ENCODE data around the gene UNC93B1. TPM values are rescaled to one million over a fixed set of nuclear protein-coding genes. Genes with fewer than 3 reads are reported as not detected.

UNC93B1 gene
- total and polyA plus RNA-seq, 2 donors: 10.3 to 30.8 TPM

DNA sequence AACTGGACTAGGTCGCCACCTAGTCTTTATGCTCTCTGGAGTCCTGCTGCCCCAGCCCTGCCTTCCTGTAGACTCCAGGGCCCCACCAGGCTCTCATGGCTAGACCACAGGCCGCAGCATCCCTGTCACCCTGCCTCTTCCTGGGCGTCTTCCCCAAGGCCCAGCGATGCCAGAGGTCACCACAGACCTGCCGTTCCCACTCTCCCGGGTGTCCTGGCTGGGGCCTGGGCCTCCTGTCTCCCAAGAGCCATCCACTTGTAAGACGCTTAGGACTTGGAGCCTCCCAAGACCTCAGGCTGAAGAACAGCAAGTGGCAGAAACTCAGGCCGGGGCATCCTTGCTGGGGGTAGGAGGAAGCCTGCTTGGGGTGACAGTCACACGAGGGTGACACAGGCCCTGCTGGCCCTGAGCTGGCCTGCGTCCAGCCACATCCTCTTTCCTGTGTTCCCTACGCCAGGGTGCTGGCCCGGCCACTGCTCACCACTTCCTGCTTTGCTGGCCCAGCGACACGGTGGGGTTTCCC lies 32.9 kb upstream of the UNC93B1 start:
- 57% methylated on average over 14 of the region's 14 CpGs for WGBS
- DNase-seq (ENCODE audit: low read depth in 6 of 9, low spot score in 9 of 9): no peak
- Histone ChIP-seq H3K36me3 (ENCODE audit: control insufficient read depth in 2 of 2, insufficient read depth in 2 of 2, low read length in 1 of 2) (peaks cover 21 to 38% of the 10 kb centered on the region in 2 donors), H3K9me3 (ENCODE audit: control insufficient read depth in 2 of 2, insufficient read depth in 1 of 2, low read length in 1 of 2) (peaks cover 0 to 4% of the 10 kb centered on the region in 2 donors), H3K27me3 (ENCODE audit: control insufficient read depth in 2 of 2, insufficient read depth in 1 of 2, low read length in 1 of 2) (no peaks in the 10 kb centered on the region), H3K27ac (ENCODE audit: low read depth in 1 of 2, low read length in 1 of 2) (peak overlapping the region; percentile 43 to 66), H3K4me3 (ENCODE audit: low read length in 2 of 2) (no peak overlapping the region), H3K4me1 (ENCODE audit: control insufficient read depth in 2 of 2, insufficient read depth in 2 of 2, low read length in 2 of 2) (peaks cover 21 to 52% of the 10 kb centered on the region in 2 donors)

DNA sequence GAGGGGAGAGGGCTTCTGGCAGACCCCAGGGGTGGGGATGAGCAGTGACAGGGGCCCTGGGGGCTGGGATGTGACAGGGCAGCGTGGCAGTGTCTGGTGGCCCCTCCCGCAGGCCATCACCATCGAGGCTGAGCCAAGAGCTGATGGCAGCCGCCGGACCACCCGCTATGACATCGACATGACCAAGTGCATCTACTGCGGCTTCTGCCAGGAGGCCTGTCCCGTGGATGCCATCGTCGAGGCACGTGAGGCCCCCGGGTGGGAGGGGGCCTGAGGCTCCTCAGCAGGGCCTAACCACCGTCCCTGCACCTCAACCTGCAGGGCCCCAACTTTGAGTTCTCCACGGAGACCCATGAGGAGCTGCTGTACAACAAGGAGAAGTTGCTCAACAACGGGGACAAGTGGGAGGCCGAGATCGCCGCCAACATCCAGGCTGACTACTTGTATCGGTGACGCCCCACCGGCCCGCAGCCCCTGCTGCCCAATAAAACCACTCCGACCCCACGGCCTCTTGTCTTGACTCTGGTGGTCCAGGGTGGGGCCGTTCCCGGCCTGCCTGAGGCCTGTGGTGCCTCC lies 32.3 kb upstream of the UNC93B1 start:
- H3K27ac ChIP-seq (ENCODE audit: low read depth in 1 of 2, low read length in 1 of 2): peak overlapping the region in 1 of 2 donors; percentile 66
- no peak overlapping the region for H3K4me3 ChIP-seq (ENCODE audit: low read length in 2 of 2)
- no peaks in the 10 kb centered on the region for H3K27me3 ChIP-seq (ENCODE audit: control insufficient read depth in 2 of 2, insufficient read depth in 1 of 2, low read length in 1 of 2)
- H3K4me1 ChIP-seq (ENCODE audit: control insufficient read depth in 2 of 2, insufficient read depth in 2 of 2, low read length in 2 of 2): peaks cover 27 to 52% of the 10 kb centered on the region in 2 donors
- H3K9me3 ChIP-seq (ENCODE audit: control insufficient read depth in 2 of 2, insufficient read depth in 1 of 2, low read length in 1 of 2): peaks cover 0 to 4% of the 10 kb centered on the region in 2 donors
- WGBS: 91% methylated on average over 27 of the region's 27 CpGs
- peaks cover 18 to 34% of the 10 kb centered on the region in 2 donors for H3K36me3 ChIP-seq (ENCODE audit: control insufficient read depth in 2 of 2, insufficient read depth in 2 of 2, low read length in 1 of 2)
- no peak for DNase-seq (ENCODE audit: low read depth in 6 of 9, low spot score in 9 of 9)

DNA sequence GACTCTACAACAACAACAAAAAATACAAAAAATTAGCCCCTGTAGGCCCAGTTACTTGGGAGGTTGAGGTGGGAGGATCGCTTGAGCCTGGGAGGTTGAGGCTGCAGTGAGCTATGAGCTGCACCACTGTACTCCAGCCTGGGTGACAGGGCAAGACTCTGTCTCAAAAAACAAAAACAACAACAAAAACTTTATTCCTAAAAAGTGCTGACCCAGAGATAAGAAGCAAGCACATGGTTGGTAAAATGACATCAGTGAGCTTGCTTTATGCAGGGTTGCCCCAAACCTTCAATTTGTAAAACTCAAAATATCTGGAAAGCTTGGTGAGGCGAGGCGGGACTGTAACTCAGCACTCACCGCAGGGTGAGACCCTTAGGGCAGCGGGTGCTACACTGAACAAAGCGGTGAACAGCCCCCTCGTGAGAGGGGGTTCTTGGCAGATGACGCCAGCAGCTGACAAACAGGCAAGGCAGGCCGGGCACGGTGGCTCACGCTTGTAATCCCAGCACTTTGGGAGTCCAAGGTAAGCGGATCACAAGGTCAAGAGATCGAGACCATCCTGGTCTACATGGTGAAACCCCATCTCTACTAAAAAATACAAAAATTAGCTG lies 31.5 kb upstream of the UNC93B1 start:
- Histone ChIP-seq H3K4me3 (ENCODE audit: low read length in 2 of 2) (no peak overlapping the region), H3K36me3 (ENCODE audit: control insufficient read depth in 2 of 2, insufficient read depth in 2 of 2, low read length in 1 of 2) (peaks cover 17 to 34% of the 10 kb centered on the region in 2 donors), H3K9me3 (ENCODE audit: control insufficient read depth in 2 of 2, insufficient read depth in 1 of 2, low read length in 1 of 2) (peaks cover 0 to 7% of the 10 kb centered on the region in 2 donors), H3K27ac (ENCODE audit: low read depth in 1 of 2, low read length in 1 of 2) (no peak overlapping the region), H3K27me3 (ENCODE audit: control insufficient read depth in 2 of 2, insufficient read depth in 1 of 2, low read length in 1 of 2) (no peaks in the 10 kb centered on the region), H3K4me1 (ENCODE audit: control insufficient read depth in 2 of 2, insufficient read depth in 2 of 2, low read length in 2 of 2) (peaks cover 28 to 47% of the 10 kb centered on the region in 2 donors)
- DNase-seq (ENCODE audit: low read depth in 6 of 9, low spot score in 9 of 9): no peak
- 94% methylated on average over 13 of the region's 13 CpGs for WGBS

DNA sequence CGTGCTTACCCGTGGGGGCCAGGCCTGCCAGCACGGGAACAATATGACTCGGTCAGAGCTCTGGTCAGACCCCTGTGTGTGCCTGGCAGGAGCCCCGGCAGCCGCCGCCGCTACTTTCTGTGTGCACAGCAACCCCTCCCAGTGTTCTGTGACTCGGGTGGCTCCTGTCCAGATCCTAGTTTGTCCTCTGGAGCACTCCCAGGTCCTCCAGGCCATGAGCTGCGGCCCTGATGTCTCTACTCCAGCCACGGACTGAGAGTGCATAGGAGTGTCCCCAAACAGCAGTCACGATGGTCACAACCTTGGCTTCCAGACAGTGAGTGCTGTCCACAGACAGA lies 29.8 kb upstream of the UNC93B1 start:
- peaks cover 17 to 34% of the 10 kb centered on the region in 2 donors for H3K36me3 ChIP-seq (ENCODE audit: control insufficient read depth in 2 of 2, insufficient read depth in 2 of 2, low read length in 1 of 2)
- 97% methylated on average over 12 of the region's 12 CpGs for WGBS
- peaks cover 19 to 42% of the 10 kb centered on the region in 2 donors for H3K4me1 ChIP-seq (ENCODE audit: control insufficient read depth in 2 of 2, insufficient read depth in 2 of 2, low read length in 2 of 2)
- peaks cover 0 to 11% of the 10 kb centered on the region in 2 donors for H3K9me3 ChIP-seq (ENCODE audit: control insufficient read depth in 2 of 2, insufficient read depth in 1 of 2, low read length in 1 of 2)
- no peaks in the 10 kb centered on the region for H3K27me3 ChIP-seq (ENCODE audit: control insufficient read depth in 2 of 2, insufficient read depth in 1 of 2, low read length in 1 of 2)
- no peak overlapping the region for H3K27ac ChIP-seq (ENCODE audit: low read depth in 1 of 2, low read length in 1 of 2)
- DNase-seq (ENCODE audit: low read depth in 6 of 9, low spot score in 9 of 9): no peak
- H3K4me3 ChIP-seq (ENCODE audit: low read length in 2 of 2): no peak overlapping the region

DNA sequence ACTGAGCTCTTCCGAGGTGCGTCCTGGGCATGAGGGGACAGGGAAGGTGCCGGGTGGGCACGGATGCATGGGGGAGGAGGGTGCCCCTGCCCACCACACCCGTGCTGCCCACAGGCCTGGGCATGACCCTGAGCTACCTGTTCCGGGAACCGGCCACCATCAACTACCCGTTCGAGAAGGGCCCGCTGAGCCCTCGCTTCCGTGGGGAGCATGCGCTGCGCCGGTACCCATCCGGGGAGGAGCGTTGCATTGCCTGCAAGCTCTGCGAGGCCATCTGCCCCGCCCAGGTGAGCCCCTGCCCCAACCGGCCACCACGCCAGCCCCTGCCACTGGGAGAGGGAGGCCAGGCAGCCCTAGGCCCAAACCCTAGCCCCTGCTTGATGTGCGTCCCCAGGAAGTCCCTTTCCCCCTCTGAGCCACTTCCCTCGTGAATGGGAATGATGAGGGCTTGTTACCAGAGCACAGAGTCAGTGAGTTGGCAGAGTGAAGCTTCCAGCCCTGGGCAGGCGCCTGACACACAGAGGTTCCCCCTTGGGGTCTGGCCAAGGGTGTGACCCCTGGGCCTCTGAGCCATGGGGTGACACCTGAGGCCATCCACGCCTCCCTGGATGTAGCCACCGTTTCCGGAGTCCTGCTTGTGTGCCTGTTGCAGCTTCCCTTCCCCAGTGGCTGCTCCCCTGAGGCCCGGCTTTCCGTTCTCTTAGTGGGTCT lies 29.3 kb upstream of the UNC93B1 start:
- WGBS: 97% methylated on average over 29 of the region's 29 CpGs
- no peak for DNase-seq (ENCODE audit: low read depth in 6 of 9, low spot score in 9 of 9)
- Histone ChIP-seq H3K27ac (ENCODE audit: low read depth in 1 of 2, low read length in 1 of 2) (no peak overlapping the region), H3K4me3 (ENCODE audit: low read length in 2 of 2) (no peak overlapping the region), H3K27me3 (ENCODE audit: control insufficient read depth in 2 of 2, insufficient read depth in 1 of 2, low read length in 1 of 2) (no peaks in the 10 kb centered on the region), H3K4me1 (ENCODE audit: control insufficient read depth in 2 of 2, insufficient read depth in 2 of 2, low read length in 2 of 2) (peaks cover 16 to 36% of the 10 kb centered on the region in 2 donors), H3K9me3 (ENCODE audit: control insufficient read depth in 2 of 2, insufficient read depth in 1 of 2, low read length in 1 of 2) (peaks cover 0 to 11% of the 10 kb centered on the region in 2 donors), H3K36me3 (ENCODE audit: control insufficient read depth in 2 of 2, insufficient read depth in 2 of 2, low read length in 1 of 2) (peaks cover 17 to 34% of the 10 kb centered on the region in 2 donors)

DNA sequence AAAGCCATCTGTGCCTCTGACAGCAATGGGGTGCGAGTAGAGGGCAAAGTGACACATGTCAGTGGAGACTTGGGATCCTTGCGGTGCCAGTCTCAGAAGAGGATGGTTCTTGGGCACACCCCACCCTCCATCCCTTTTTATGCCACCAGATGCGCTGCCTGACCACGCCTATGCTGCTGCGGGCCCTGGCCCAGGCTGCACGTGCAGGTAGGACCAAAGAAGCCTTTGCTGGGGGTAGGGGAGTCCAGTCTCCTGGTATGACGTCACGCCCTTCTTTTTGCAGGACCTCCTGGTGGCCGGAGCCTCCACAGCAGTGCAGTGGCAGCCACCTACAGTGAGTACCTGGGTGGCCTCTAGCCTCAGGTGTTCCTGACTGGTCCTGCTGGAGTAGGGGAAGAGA lies 28.1 kb upstream of the UNC93B1 start:
- no peak overlapping the region for H3K27ac ChIP-seq (ENCODE audit: low read depth in 1 of 2, low read length in 1 of 2)
- H3K27me3 ChIP-seq (ENCODE audit: control insufficient read depth in 2 of 2, insufficient read depth in 1 of 2, low read length in 1 of 2): no peaks in the 10 kb centered on the region
- DNase-seq (ENCODE audit: low read depth in 6 of 9, low spot score in 9 of 9): no peak
- H3K4me3 ChIP-seq (ENCODE audit: low read length in 2 of 2): no peak overlapping the region
- peaks cover 0 to 11% of the 10 kb centered on the region in 2 donors for H3K9me3 ChIP-seq (ENCODE audit: control insufficient read depth in 2 of 2, insufficient read depth in 1 of 2, low read length in 1 of 2)
- WGBS: 85% methylated on average over 9 of the region's 9 CpGs
- peaks cover 16 to 28% of the 10 kb centered on the region in 2 donors for H3K4me1 ChIP-seq (ENCODE audit: control insufficient read depth in 2 of 2, insufficient read depth in 2 of 2, low read length in 2 of 2)
- peaks cover 17 to 33% of the 10 kb centered on the region in 2 donors for H3K36me3 ChIP-seq (ENCODE audit: control insufficient read depth in 2 of 2, insufficient read depth in 2 of 2, low read length in 1 of 2)

DNA sequence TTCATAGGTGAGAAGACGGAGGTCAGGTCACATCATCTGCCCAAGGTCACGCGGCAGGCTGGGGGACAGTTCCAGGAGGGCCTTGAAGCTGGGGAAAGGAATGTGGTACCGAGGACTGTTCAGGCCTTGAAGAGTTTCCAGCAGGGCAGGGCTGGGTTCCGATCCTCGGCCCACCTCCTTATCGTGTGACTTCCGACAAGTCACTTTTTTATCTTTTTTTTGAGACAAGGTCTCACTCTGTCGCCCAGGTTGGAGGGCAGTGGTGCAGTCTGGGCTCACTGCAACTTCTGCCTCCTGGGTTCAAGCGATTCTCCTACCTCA lies 27.2 kb upstream of the UNC93B1 start:
- Histone ChIP-seq H3K4me1 (ENCODE audit: control insufficient read depth in 2 of 2, insufficient read depth in 2 of 2, low read length in 2 of 2) (peaks cover 16 to 27% of the 10 kb centered on the region in 2 donors), H3K27me3 (ENCODE audit: control insufficient read depth in 2 of 2, insufficient read depth in 1 of 2, low read length in 1 of 2) (no peaks in the 10 kb centered on the region), H3K9me3 (ENCODE audit: control insufficient read depth in 2 of 2, insufficient read depth in 1 of 2, low read length in 1 of 2) (peaks cover 0 to 11% of the 10 kb centered on the region in 2 donors), H3K36me3 (ENCODE audit: control insufficient read depth in 2 of 2, insufficient read depth in 2 of 2, low read length in 1 of 2) (peaks cover 17 to 24% of the 10 kb centered on the region in 2 donors), H3K4me3 (ENCODE audit: low read length in 2 of 2) (peak overlapping the region; percentile 79 to 89), H3K27ac (ENCODE audit: low read depth in 1 of 2, low read length in 1 of 2) (peak overlapping the region; percentile 80 to 90)
- no peak for DNase-seq (ENCODE audit: low read depth in 6 of 9, low spot score in 9 of 9)
- WGBS: 17% methylated on average over 10 of the region's 10 CpGs

DNA sequence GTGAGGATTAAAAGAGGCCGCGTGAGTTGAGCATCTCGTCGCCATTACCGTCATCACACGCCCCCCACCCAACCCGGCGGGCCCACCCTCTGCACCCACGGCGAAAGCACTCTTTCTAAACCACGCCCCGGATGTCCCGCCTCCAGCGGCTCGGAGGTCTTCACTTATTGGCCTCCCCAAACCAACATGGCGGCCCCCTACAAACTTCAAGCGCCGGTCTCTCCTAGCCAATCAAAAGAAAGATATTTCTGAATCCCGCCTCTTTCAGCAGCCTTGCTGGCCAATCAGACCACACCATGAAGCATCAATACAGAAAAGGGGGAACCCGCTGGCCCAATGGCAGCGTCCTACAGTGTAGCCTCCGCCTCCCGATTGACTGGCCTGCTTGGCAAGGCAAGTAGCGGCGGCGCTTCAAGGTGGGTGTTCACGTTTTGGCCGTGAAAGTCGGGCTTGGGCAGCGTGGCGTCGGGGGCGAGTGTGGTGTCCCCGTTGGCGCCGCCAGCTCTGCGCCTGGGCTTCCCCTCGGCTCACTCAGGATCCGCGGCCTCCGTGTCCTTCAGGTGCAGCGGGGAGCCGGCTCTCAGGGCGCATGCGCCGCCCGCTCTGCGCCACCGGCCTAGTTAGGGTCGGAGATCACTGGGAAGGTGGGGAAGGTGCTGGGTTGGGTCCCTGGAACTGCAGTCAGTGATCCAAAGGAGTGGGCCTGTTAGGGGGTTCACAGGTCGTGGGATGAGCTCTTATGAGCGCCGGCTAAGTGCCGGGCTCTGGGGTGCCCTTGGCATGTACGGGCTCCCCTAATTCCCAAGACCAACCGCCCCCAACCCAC lies 26.6 kb upstream of the UNC93B1 start, which contains the start of gene NDUFS8:
NDUFS8 (plus strand) TSS at position 364 of the 826 bp plus-strand sequence. CDS start 1,471 bp downstream, outside the sequence.
- Histone ChIP-seq H3K27me3 (ENCODE audit: control insufficient read depth in 2 of 2, insufficient read depth in 1 of 2, low read length in 1 of 2) (no peaks in the 10 kb centered on the region), H3K9me3 (ENCODE audit: control insufficient read depth in 2 of 2, insufficient read depth in 1 of 2, low read length in 1 of 2) (peaks cover 0 to 11% of the 10 kb centered on the region in 2 donors), H3K27ac (ENCODE audit: low read depth in 1 of 2, low read length in 1 of 2) (peak within 1 kb of the TSS; percentile 80 to 90), H3K4me1 (ENCODE audit: control insufficient read depth in 2 of 2, insufficient read depth in 2 of 2, low read length in 2 of 2) (peaks cover 16 to 27% of the 10 kb centered on the region in 2 donors), H3K4me3 (ENCODE audit: low read length in 2 of 2) (peak within 1 kb of the TSS; percentile 79 to 89), H3K36me3 (ENCODE audit: control insufficient read depth in 2 of 2, insufficient read depth in 2 of 2, low read length in 1 of 2) (peaks cover 17 to 24% of the 10 kb centered on the region in 2 donors)
- DNase-seq (ENCODE audit: low read depth in 6 of 9, low spot score in 9 of 9): peak; percentile 96 to 100 (median 98)
- WGBS: under 1% methylated on average over 56 of the region's 56 CpGs

Measured in thymus (tissue), 11 donors.